Transverse colon (tissue), 4 donors: ENCODE results near the gene PDZD2.

Experiments used
- CTCF ChIP-seq, 5 experiments: fragments of 200-600 bp in 3 of 5; fragments of 450-650 bp in 2 of 5; sonication (generic) in 3 of 5; IDR thresholded peaks; 1 replicate in 2 of 5; 2 replicates in 3 of 5; pipeline ENCODE4 v1.5.1; 2016 to 2017; ENCODE audit warnings: antibody characterized with exemption in 5 of 5, inconsistent platforms in 3 of 5, mild to moderate bottlenecking in 2 of 5, moderate library complexity in 1 of 5
- EP300 ChIP-seq: sonication (generic); formaldehyde crosslinking; IDR thresholded peaks from one replicate; pipeline ENCODE4 v1.6.1; 2017; ENCODE audit warnings: antibody characterized with exemption, low read depth
- POLR2A ChIP-seq: fragments of 450-650 bp; IDR thresholded peaks from one replicate; pipeline ENCODE4 v1.6.1; 2016; ENCODE audit warnings: antibody characterized with exemption, mild to moderate bottlenecking, moderate library complexity
- POLR2AphosphoS5 ChIP-seq, 3 donors: sonication (generic); formaldehyde crosslinking; IDR thresholded peaks; one replicate each; pipeline ENCODE4 v1.6.1; 2016; ENCODE audit warnings: antibody characterized with exemption in 3 of 3

GRCh38 chr5:32095261-32095671 is 456.3 kb downstream of the PDZD2 start:
- TF ChIP-seq POLR2A (no peak), CTCF (IDR thresholded peaks at IDR 0.05) (no peak), EP300 (no peak), POLR2AphosphoS5 (IDR thresholded peaks at IDR 0.05) (no peak)
